Measurements from ENCODE around the gene PIEZO1.

PIEZO1 gene

DNA sequence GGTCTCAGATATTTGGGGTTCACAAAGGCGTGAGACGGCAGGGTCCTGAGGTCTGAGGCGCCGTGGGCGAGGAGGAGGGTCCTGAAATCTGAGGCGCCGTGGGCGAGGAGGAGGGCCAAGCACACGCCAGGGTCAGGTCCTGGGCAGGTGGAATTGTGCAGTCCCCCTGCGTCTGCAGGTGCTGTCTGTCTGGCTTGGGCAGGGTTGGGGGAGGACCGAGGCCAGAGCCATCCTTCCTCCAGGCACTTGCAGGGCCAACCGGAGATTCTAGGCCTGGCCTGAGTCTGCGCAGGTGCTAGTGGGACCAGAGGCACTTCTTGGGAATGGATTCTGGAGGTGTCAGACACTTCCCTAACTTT is 29.1 kb upstream of the PIEZO1 start:
- Mint-ChIP-seq H3K4me3 (peak overlapping the region; percentile 49 to 75 (median 73)), H3K4me1 (no peaks in the 10 kb centered on the region), H3K27ac (peak overlapping the region in 2 of 3 experiments; percentile 38 to 50), H3K9me3 (no peaks in the 10 kb centered on the region), H3K27me3 (ENCODE audit: low read depth) (no peaks in the 10 kb centered on the region), H3K36me3 (ENCODE audit: low read depth) (peaks cover 4% of the 10 kb centered on the region)
- TF ChIP-seq, protein P1, sequence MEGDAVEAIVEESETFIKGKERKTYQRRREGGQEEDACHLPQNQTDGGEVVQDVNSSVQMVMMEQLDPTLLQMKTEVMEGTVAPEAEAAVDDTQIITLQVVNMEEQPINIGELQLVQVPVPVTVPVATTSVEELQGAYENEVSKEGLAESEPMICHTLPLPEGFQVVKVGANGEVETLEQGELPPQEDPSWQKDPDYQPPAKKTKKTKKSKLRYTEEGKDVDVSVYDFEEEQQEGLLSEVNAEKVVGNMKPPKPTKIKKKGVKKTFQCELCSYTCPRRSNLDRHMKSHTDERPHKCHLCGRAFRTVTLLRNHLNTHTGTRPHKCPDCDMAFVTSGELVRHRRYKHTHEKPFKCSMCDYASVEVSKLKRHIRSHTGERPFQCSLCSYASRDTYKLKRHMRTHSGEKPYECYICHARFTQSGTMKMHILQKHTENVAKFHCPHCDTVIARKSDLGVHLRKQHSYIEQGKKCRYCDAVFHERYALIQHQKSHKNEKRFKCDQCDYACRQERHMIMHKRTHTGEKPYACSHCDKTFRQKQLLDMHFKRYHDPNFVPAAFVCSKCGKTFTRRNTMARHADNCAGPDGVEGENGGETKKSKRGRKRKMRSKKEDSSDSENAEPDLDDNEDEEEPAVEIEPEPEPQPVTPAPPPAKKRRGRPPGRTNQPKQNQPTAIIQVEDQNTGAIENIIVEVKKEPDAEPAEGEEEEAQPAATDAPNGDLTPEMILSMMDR (IDR thresholded peaks at IDR 0.05; ENCODE audit: unreplicated experiment in 3 of 3) = no peak

DNA sequence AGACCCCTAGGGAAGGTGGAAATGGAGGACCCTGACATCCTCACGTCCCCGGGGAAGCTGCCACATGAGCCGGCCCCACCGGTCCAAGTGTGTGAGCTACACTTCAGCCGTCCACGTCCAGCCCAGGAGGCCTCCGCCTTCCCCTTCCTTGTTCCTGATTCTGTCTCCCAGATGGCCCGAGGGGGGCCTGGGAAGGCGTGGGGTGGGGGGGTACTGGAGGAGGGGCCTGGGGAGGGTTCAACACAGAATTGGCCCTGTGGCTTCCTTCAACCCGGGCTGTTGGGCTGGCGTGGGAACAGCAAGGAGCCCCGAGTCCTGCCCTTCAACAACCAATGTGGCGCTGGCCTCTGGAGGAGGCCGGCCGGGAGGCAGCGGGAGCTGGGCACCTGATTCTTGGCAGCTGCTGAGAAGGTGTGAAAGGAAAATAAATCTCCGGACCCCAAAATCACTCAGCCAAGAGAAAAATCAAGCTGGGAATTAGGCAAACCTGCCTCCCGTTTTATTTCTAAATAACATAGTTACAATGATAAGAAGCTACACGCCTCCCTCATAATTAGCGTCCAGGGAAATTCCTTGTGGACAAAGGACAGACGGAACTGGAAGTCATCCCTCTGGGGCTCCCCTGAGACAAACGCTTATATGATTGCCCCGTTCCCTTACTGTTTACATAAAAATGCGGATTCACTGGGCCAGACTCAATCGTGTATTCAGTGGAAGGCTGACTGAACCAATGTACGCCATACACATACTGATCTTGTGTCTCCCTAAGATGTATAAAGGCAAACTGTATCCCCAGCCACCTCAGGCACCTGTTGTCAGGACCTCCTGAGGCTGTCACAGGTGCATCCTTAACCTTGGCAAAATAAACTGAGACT is 28.5 kb upstream of the PIEZO1 start:
- peak overlapping the region; percentile 49 to 75 (median 73) for H3K4me3 Mint-ChIP-seq
- H3K36me3 Mint-ChIP-seq (ENCODE audit: low read depth) = peaks cover 5% of the 10 kb centered on the region
- H3K4me1 Mint-ChIP-seq = no peaks in the 10 kb centered on the region
- no peaks in the 10 kb centered on the region for H3K27me3 Mint-ChIP-seq (ENCODE audit: low read depth)
- H3K9me3 Mint-ChIP-seq = no peaks in the 10 kb centered on the region
- TF ChIP-seq, protein P1 (IDR thresholded peaks at IDR 0.05; ENCODE audit: unreplicated experiment in 3 of 3) = no peak
- peak overlapping the region; percentile 38 to 50 (median 42) for H3K27ac Mint-ChIP-seq

- Mint-ChIP-seq H3K36me3 (ENCODE audit: low read depth) (peaks cover 5% of the 10 kb centered on the region), H3K4me3 (peak overlapping the region; percentile 80 to 84 (median 82)), H3K27ac (peak overlapping the region; percentile 47 to 82 (median 72)), H3K4me1 (no peaks in the 10 kb centered on the region), H3K27me3 (ENCODE audit: low read depth) (no peaks in the 10 kb centered on the region), H3K9me3 (no peaks in the 10 kb centered on the region)
- TF ChIP-seq, protein P1 (IDR thresholded peaks at IDR 0.05; ENCODE audit: unreplicated experiment in 3 of 3) = no peak
These were observed 27.7 kb upstream of the PIEZO1 start for GRCh38 chr16:88812513-88813268.

DNA sequence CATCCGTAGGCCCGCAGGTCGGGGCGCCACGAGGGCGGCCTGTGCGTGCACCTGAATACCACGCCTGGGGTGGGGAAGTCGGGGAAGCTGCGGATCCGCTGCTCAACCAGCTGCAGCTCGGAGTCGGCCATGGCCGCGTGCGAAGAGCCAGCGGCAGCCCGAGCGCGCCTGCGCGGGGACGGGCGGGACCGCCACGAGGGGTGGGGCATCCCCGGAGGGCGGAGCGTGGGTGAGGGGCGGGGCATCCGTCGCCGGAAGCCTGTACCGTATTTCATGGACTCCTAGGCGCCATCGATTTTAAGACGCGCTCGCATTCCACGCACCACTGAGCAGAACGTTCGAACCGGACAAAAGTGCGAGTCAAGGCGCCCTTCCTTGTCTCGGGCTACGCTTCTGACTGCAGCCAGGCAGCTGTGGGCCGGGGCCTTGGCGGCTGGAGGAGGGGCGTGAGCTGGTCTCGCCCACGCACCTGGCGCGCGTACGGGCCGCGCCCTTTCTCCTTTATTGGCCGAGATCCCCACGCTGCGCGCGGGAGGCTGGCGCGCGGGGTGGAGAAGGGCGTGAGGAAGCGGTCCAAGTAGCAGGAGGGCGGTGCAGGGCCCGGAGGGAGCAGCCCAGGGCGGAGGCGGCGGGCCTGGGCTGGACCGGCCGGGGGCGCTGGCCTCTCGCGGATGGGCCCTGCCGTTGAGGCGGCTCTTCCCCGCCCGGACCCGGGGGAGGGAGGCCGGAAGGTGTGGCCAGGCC is 26.9 kb upstream of the PIEZO1 start, which contains the start of gene APRT:
Gene APRT (minus strand): TSS at position 160 of the 744 bp plus-strand sequence. CDS start 29 bp downstream, at position 131.
- Mint-ChIP-seq H3K27me3 (ENCODE audit: low read depth) (no peaks in the 10 kb centered on the region), H3K9me3 (no peaks in the 10 kb centered on the region), H3K36me3 (ENCODE audit: low read depth) (peaks cover 5% of the 10 kb centered on the region), H3K27ac (peak within 1 kb of the TSS; percentile 80 to 99 (median 98)), H3K4me3 (peak within 1 kb of the TSS; percentile 95), H3K4me1 (no peaks in the 10 kb centered on the region)
- TF ChIP-seq, protein P1 (IDR thresholded peaks at IDR 0.05; ENCODE audit: unreplicated experiment in 3 of 3) = peak; percentile 38 to 57 (median 48)

DNA sequence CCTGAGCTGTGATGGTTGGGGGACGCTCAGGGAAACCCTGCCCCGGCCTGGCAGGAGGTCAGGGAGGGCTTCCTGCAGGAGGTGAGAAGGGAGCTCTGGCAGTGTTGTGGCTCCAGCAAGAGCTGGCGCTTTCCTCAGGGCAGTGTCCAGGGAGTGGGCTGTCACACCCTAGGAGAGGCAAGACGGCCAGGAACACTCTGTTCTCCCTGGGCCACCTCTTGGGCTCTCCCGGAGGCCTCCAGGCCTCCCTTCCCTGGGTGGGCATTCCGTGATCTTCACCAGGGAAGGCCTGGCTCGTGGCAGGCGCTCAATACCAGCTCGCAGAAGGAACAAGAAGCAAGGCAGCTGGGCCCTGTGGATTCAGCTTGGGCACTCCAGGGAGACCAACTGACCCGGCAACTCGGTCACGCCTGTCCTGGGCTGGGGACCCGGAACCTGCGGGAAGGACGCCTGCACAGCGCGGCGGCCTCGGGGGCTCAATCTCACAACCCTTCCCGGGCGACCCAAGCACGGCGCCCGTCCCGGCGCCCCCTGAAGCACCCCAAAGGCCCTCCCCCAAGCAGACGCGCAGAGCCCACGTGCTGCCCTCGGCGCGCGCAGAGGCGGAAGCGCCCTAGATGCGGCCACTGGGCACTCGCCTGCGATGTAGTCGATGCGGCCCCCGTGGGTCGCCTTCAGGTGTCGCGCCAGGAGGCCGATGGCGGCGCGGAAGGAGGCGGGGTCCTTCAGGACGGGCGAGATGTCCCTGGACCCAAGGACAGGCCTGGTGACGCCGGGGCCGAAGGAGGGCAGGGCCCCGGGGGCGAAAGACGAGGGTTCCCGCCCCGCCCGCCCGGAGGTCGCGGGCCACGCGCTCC is 26.1 kb upstream of the PIEZO1 start:
- H3K27me3 Mint-ChIP-seq (ENCODE audit: low read depth) = no peaks in the 10 kb centered on the region
- TF ChIP-seq, protein P1 (IDR thresholded peaks at IDR 0.05; ENCODE audit: unreplicated experiment in 3 of 3) = no peak
- H3K27ac Mint-ChIP-seq = peak overlapping the region; percentile 80 to 94 (median 94)
- no peaks in the 10 kb centered on the region for H3K9me3 Mint-ChIP-seq
- peak overlapping the region; percentile 95 for H3K4me3 Mint-ChIP-seq
- no peaks in the 10 kb centered on the region for H3K4me1 Mint-ChIP-seq
- H3K36me3 Mint-ChIP-seq (ENCODE audit: low read depth) = peaks cover 5% of the 10 kb centered on the region

All from nephron (organoid).